Stimulated activated CD8-positive, alpha-beta memory T cell treated with anti-CD3 and anti-CD28 coated beads, Interleukin-2, amount 100 ng/mL, for 48 hours (primary cell): ENCODE measurements around the gene XAGE1B.
"Not testable (repeated sequence)": the region's sequence is repeated elsewhere in the genome, so short reads cannot be mapped to it uniquely, and the experiment has no call there.

Experiments
- DNase-seq, 2 donors: peaks; one replicate each; pipeline ENCODE4 v3.0.0-alpha.2; 2020; ENCODE audit warnings: low read depth in 2 of 2

The XAGE1B gene

DNA sequence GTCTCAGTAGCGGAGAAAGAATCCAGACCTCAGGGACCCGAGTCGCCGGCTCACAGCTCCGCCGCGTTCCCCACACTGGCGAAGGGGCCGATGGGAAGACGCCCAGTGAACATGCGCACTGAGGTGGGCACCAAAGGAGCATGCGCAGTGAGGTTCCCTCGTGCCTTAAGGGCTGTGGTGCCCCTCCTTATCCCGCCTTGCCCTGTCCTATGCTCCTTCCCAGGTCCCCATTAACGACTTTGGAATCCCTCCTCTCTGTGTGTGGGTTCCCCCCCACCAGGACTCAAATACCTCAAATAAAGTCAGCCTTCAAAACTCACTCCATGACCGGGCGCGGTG lies at the start of gene XAGE1B:
Gene XAGE1B (minus strand): TSS at position 77 of the 339 bp plus-strand sequence. CDS start 1,536 bp downstream, outside the sequence.
- DNase-seq, result not testable (repeated sequence)

DNA sequence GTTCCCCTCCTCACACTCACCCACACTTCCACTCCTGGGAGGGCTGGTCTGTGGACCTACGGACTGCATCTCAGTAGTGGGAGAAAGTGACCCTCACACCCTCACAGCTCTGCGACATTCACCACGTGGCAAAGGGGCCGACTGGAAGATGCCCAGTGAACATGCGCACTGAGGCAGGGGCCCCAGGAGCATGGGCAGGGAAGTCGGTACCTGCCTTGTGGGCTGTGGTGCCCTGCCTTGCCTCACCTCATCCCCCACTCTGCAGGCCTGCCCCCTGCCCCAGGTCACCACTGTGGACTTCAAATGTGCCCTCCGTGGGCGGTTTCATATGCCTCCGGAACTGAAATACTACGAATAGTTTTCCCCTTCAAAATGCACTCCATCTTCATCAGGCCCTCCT lies 46.2 kb upstream of the XAGE1B start:
- no peak for DNase-seq

GRCh38 chrX:52558140-52558539 lies 41.3 kb upstream of the XAGE1B start:
- DNase-seq, result no peak

DNA sequence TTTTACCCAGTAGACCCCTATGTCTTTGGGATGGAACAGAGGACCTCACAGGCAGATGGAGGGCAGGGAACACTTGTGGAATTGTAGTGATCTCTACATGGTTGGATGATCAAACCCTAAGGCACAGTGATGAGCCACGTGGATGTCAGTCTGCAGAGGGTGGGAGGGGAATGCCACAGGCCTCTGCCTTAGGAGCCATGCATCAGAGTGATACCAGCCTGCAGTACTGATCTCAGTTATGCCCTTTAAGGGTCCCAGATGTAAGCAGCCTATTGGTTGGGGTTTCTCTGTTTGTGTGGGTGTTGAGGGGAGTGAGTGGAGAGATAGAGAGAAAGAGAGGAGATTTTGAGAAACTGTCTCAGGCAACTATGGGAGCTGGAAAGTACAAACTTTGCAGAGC lies 39.9 kb upstream of the XAGE1B start:
- DNase-seq, result no peak

DNA sequence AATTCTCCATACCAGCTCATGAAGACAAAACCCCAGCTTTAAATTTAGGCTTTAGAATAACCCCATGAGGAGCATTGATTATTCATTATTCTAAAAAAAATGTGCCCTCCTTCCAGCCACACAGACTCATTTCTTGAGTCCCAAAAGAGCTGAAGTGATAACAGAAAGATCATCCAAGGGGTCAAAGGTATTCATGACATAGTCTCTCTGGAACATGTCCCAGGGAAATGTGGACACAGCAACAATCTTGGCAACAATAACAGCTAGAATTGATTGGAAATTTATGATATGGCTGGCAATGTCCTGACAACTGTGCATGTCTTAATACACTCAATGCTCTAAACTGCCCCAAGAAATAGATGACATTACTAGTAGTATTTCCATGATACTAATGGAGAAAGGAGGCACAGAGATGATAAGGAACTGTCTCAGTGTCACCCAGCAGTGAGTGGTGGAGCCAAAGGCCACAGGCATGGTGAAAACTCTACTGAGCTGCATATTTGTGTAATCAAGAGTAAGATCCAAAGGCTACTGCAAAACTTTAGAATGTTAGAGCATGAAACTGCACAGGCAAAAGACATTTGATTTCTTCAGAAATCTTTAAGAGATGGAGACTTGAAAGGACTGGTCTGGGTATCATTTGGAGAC lies 37.3 kb upstream of the XAGE1B start:
- DNase-seq, result no peak

DNA sequence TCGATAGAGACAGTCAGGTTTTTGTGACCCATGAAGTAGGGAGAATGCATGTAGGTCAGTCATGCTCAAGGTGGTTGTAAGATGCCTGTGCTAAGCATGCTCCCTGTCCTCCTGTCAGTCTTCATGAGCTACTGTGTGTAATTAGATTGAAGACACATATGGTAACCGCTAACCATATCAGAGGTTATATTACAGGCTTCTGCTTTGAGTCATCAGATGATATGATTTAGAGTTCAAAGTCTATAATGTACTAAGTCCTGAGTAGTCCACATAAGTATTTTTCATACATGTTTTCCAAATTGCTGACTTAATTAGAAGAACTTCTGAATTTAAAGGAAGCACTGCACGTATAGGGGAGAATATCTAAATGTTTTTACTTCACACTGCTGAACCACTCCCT lies 31.9 kb upstream of the XAGE1B start:
- DNase-seq, result not testable (repeated sequence)

DNA sequence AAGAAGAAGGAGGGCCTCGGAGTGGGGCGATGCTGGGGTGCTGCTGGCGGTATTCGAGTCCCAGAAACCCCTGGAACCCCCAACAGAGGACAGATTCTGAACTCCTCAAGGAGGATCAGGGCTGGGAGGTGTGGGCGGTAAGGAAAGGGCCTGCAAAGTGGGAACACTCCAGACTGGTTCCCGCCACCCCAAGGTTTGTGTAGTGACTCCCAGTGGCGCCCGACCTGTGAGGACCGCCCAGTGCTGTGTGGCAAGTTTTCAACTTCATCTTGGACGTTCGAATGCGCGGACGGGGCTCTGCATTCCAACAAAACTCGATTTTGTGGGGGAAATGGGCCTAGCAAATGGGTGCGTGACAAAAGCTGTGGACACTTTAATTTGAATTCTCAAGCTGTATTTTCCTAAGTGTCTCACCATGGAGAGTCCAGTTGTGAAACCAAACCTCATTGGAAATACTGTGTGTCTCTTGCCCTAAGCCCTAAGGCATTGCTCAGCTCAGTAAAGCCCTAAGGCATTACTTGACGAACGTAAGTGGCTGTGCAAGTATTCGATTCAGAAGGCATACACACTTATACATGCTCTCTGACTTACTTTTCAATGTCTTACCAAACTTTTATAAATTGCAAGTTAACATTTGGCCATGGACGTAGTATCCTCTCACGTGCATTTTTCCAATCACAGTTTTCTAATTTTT lies 27.4 kb upstream of the XAGE1B start:
- DNase-seq, result no peak

GRCh38 chrX:52542311-52542710 lies 25.4 kb upstream of the XAGE1B start:
- DNase-seq, result no peak

DNA sequence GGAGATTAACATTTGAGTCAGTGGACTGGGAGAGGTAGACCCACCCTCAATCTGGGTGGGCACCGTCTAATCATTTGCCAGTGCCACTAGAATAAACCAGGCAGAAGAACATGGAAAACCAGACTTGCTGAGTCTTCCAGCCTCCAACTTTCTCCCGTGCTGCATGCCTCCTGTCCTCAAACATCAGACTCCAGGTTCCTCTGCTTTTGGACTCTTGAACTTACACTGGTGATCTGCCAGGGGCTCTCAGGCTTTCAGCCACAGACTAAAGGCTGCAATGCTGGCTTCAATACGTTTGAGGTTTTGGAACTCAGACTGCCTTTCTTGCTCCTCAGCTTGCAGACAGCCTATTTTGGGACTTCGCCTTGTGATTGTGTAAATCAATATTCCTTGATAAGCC lies 24.2 kb upstream of the XAGE1B start:
- DNase-seq, result not testable (repeated sequence)

- DNase-seq, result not testable (repeated sequence)
Measured at GRCh38 chrX:52516110-52516986, 515 bp downstream of the XAGE1B start.

GRCh38 chrX:52511126-52511525 lies 5.7 kb downstream of the XAGE1B start:
- not testable (repeated sequence) for DNase-seq

DNA sequence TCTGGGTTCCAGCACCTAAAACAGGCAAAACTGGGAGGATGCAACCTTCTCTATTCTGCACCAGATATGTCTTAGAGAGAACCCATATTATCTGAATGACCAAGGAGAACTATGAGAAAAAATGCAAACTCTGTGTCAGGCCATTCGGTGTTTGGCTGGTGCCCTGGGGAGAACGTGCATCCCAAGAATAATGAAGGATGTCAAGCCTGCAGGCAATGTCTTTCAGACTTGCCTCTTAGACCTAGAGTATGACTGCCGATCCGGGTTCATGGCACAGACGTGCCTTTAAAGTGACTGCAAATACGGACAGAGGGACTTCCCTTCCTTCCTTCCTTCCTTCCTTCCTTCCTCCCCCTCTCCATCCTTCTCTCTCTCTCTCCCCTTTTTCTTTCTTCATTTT lies 6.9 kb downstream of the XAGE1B start:
- no peak for DNase-seq

- no peak for DNase-seq
Measured at GRCh38 chrX:52507331-52507730, 9.5 kb downstream of the XAGE1B start.

GRCh38 chrX:52504551-52504950 lies 12.3 kb downstream of the XAGE1B start:
- DNase-seq, result no peak

- not testable (repeated sequence) for DNase-seq
Measured at GRCh38 chrX:52501362-52501761, 15.5 kb downstream of the XAGE1B start.

DNA sequence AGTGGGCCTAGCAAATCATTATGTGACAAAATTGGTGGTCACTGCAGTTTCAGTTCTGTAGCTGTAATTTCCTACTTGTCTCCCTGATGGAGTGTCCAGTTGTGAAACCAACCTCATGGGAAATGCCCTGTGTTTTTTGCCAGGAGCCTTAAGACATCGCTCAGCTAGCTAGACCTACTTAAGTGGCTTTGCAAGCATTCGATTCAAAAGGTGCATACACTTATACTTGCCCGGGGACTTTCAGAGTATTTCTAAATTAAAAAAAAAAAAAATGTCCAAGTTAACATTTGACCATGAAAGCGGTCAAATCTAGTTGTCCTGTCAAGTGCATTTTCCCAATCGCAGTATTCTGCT lies 20.5 kb downstream of the XAGE1B start:
- not testable (repeated sequence) for DNase-seq

DNA sequence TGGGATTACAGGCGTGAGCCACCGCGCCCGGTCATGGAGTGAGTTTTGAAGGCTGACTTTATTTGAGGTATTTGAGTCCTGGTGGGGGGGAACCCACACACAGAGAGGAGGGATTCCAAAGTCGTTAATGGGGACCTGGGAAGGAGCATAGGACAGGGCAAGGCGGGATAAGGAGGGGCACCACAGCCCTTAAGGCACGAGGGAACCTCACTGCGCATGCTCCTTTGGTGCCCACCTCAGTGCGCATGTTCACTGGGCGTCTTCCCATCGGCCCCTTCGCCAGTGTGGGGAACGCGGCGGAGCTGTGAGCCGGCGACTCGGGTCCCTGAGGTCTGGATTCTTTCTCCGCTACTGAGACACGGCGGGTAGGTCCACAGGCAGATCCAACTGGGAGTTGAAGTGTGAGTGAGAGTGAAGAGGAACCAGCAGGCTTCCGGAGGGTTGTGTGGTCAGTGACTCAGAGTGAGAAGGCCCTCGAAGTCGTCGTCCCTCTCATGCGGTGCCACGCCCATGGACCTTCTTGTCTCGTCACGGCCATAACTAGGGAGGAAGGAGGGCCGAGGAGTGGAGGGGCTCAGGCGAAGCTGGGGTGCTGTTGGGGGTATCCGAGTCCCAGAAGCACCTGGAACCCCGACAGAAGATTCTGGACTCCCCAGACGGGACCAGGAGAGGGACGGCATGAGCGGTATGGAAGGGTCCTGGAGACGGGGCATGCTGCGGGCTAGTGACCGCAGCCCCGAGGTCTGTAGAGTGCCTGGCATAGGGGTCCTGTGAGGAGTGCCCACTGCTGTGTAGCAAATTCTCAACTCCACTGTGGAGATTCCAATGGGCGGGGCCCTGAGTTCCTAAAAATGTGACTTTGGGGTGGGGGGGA lies 21.1 kb downstream of the XAGE1B start, which contains the start of gene XAGE1A:
Gene XAGE1A (plus strand): TSS at position 264 of the 874 bp plus-strand sequence. CDS start 1,554 bp downstream, outside the sequence.
- not testable (repeated sequence) for DNase-seq

GRCh38 chrX:52471301-52471700 lies 45.6 kb downstream of the XAGE1B start:
- not testable (repeated sequence) for DNase-seq
